ENCODE data around the gene PLXDC2. TPM values are rescaled to one million over a fixed set of nuclear protein-coding genes. Genes with fewer than 3 reads are reported as not detected.

The PLXDC2 gene
- total RNA-seq, 1 experiment from 2014 or later = 0.20 TPM

- H3K4me2 ChIP-seq (ENCODE audit: low read length) = no peak overlapping the region
- TF ChIP-seq RAD21 (IDR thresholded peaks at IDR 0.05; ENCODE audit: low read depth) = no peak
- TF ChIP-seq ELF1 (IDR thresholded peaks at IDR 0.05; ENCODE audit: borderline replicate concordance, low read depth) = no peak
- TF ChIP-seq CTCF (IDR thresholded peaks at IDR 0.05 in 2 of 3, conservative IDR thresholded peaks at IDR 0.05 in 1 of 3; ENCODE audit: borderline replicate concordance in 1 of 3, insufficient read depth in 1 of 3, low read depth in 2 of 3, low read length in 2 of 3) = no peak
- TF ChIP-seq SRF (IDR thresholded peaks at IDR 0.05; ENCODE audit: low read depth) = no peak
- TF ChIP-seq SP1 (IDR thresholded peaks at IDR 0.05; ENCODE audit: low read depth) = no peak
- TF ChIP-seq FOSL1 (IDR thresholded peaks at IDR 0.05; ENCODE audit: low read depth) = no peak
- no peak for TF ChIP-seq SIN3A (IDR thresholded peaks at IDR 0.05; ENCODE audit: low read depth)
- TF ChIP-seq, protein P1, sequence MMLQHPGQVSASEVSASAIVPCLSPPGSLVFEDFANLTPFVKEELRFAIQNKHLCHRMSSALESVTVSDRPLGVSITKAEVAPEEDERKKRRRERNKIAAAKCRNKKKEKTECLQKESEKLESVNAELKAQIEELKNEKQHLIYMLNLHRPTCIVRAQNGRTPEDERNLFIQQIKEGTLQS (IDR thresholded peaks at IDR 0.05) = no peak
- no peak for TF ChIP-seq POLR2A (IDR thresholded peaks at IDR 0.05; ENCODE audit: borderline replicate concordance, extremely low read depth, insufficient read depth, insufficient read length)
- TF ChIP-seq JUND (IDR thresholded peaks at IDR 0.05) = no peak
- no peak for TF ChIP-seq EZH2 (IDR thresholded peaks at IDR 0.05)
- no peak for TF ChIP-seq CEBPB (IDR thresholded peaks at IDR 0.05; ENCODE audit: low read depth)
- no peak overlapping the region for H2AFZ ChIP-seq (ENCODE audit: low read depth, low read length, poor library complexity, severe bottlenecking)
- H3K36me3 ChIP-seq (ENCODE audit: control insufficient read depth in 1 of 2, insufficient read depth in 2 of 2, low read length in 2 of 2) = no peaks in the 10 kb centered on the region
- RAD21 ChIA-PET (ENCODE audit: low non-redundant PET in 1 of 2, low total read pairs in 2 of 2, uncharacterized antibody in 2 of 2, unreplicated experiment in 2 of 2) = no interaction called here
- intact Hi-C loops (cut with micrococcal nuclease) = no loop called here
- H3K9ac ChIP-seq (ENCODE audit: low read length) = no peak overlapping the region
- CTCF ChIA-PET = no interaction called here
- H3K9me2 ChIP-seq (ENCODE audit: insufficient read depth) = no peaks in the 10 kb centered on the region
- POLR2A ChIA-PET = no interaction called here
- ATAC-seq (no peak), DNase-seq (ENCODE audit: low read depth, low spot score) (no peak)
- peaks cover 3 to 15% of the 10 kb centered on the region in 2 experiments; a peak in 2 of 4 replicates for H3K9me3 ChIP-seq (ENCODE audit: control insufficient read depth in 1 of 2, insufficient read depth in 1 of 2, low read depth in 1 of 2, low read length in 2 of 2)
- H3K79me2 ChIP-seq (ENCODE audit: insufficient read depth, low read length) = no peaks in the 10 kb centered on the region
- H3K27me3 ChIP-seq (ENCODE audit: insufficient read depth, low read length) = no peaks in the 10 kb centered on the region
- H3K4me1 ChIP-seq (ENCODE audit: control insufficient read depth in 1 of 2, insufficient read depth in 2 of 2, low read length in 2 of 2) = no peaks in the 10 kb centered on the region
- H4K20me1 ChIP-seq (ENCODE audit: insufficient read depth) = no peaks in the 10 kb centered on the region
- no peak overlapping the region for H3K27ac ChIP-seq (ENCODE audit: low read depth, low read length)
- no peak overlapping the region for H3K4me3 ChIP-seq (replicated peaks in 1 of 2; ENCODE audit: low read depth in 1 of 2, low read length in 2 of 2)
- no TSS peak for BruUV-seq (replicated peaks)
Measured at GRCh38 chr10:19918794-19919193, 102.6 kb downstream of the PLXDC2 start.

Measured in HCT116 (cell line).